HUES64 (cell line): ENCODE data around the gene B3GALNT2.

Experiments
- H3K27ac ChIP-seq: 2 replicates; pipeline ENCODE4 v1.7.0; 2013; ENCODE audit warnings: low read depth, low read length, inconsistent platforms
- H3K27me3 ChIP-seq: 2 replicates; pipeline ENCODE4 v1.6.1; 2013; ENCODE audit warnings: mild to moderate bottlenecking, low read length; ENCODE audit not compliant: insufficient read depth
- H3K36me3 ChIP-seq: 2 replicates; pipeline ENCODE4 v1.6.1; 2013; ENCODE audit warnings: mild to moderate bottlenecking, low read length; ENCODE audit not compliant: insufficient read depth
- H3K4me1 ChIP-seq: 2 replicates; pipeline ENCODE4 v1.6.1; 2013; ENCODE audit warnings: mild to moderate bottlenecking, low read length, moderate library complexity; ENCODE audit not compliant: insufficient read depth
- H3K4me3 ChIP-seq: 2 replicates; pipeline ENCODE4 v1.5.1; 2013; ENCODE audit warnings: mild to moderate bottlenecking, low read length, moderate library complexity
- H3K9ac ChIP-seq: 2 replicates; pipeline ENCODE4 v1.6.1; 2013; ENCODE audit warnings: mild to moderate bottlenecking, low read depth, low read length
- H3K9me3 ChIP-seq: 2 replicates; pipeline ENCODE4 v1.6.1; 2013; ENCODE audit warnings: low read depth, low read length; ENCODE audit not compliant: insufficient read depth
- WGBS: fragments of 150-250, 120-280 bp; methylation state at CpG from one replicate; pipeline ENCODE4 v1.1.7; 2013; ENCODE audit warnings: missing lambda C conversion rate; 5-methylcytosine and 5-hydroxymethylcytosine counted together

The B3GALNT2 gene

GRCh38 chr1:235407419-235407818 lies 96.8 kb downstream of the B3GALNT2 start:
- no peaks in the 10 kb centered on the region for H3K36me3 ChIP-seq
- H3K27me3 ChIP-seq: no peaks in the 10 kb centered on the region
- H3K4me1 ChIP-seq: no peaks in the 10 kb centered on the region
- H3K9ac ChIP-seq: no peak overlapping the region
- no peaks in the 10 kb centered on the region for H3K9me3 ChIP-seq
- WGBS: 94% methylated on average over 5 of the region's 5 CpGs
- H3K27ac ChIP-seq: no peak overlapping the region
- no peak overlapping the region for H3K4me3 ChIP-seq

DNA sequence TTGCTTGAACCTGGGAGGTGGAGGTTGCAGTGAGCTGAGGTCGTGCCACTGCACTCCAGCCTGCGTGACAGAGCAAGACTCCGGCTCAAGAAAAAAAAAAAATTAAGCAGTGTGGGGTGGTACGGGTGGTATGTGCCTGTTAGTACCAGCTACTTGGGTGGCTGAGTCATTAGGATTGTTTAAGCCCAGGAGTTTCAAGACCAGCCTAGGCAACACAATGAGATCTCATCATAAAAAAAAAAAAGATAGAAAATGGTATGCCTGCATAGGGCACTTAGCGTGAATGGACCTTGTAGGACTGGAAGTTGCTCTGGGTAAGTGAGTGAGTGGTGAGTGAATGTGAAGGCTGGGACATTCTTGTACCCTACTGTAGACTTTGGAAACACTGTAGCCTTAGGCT lies 100.1 kb downstream of the B3GALNT2 start:
- H3K4me3 ChIP-seq: no peak overlapping the region
- no peaks in the 10 kb centered on the region for H3K4me1 ChIP-seq
- H3K9me3 ChIP-seq: no peaks in the 10 kb centered on the region
- 93% methylated on average over 5 of the region's 5 CpGs for WGBS
- no peak overlapping the region for H3K9ac ChIP-seq
- no peak overlapping the region for H3K27ac ChIP-seq
- H3K27me3 ChIP-seq: no peaks in the 10 kb centered on the region
- H3K36me3 ChIP-seq: 0 out of 2 replicates have a peak, but pooled peaks cover 3% of the 10 kb centered on the region

- Histone ChIP-seq H3K27ac (no peak overlapping the region), H3K4me1 (no peaks in the 10 kb centered on the region)
- WGBS: 94% methylated on average over 1 of the region's 1 CpG
These were observed 100.7 kb downstream of the B3GALNT2 start for GRCh38 chr1:235403593-235403992.

DNA sequence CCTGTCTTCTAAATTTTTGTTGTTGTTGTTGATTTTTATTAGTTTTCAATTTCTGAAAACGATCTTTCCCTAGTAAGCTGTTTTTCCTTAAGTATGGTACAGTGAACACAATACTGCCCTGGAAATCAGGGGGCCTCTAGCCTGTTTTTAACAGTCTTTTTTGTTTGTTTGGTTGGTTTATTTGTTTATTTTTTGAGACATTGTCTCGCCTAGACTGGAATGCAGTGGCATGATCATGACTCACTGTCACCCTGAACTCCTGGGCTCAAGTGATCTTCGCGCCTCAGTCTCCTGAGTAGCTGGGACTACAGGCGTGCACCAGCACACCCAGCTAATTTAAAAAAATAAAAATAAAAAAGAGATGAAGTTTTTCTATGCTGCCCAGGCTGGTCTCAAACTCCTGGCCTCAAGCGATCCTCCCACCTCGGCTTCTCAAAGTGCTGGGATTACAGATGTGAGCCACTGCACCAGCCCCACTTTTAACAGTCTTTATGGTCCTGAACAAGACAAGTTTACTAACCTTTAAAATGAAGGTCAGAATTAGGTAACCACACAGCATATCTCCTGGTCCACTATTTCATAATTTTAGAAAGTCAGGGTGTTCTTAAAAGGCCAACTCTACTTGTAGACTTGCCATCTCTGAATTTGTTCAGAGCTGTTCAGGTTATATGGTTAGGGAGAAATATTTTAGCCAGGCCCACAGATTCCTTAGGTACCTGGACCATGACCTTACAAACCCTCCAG lies 101.6 kb downstream of the B3GALNT2 start:
- Histone ChIP-seq H3K9ac (no peak overlapping the region), H3K4me1 (no peaks in the 10 kb centered on the region), H3K27ac (no peak overlapping the region), H3K4me3 (no peak overlapping the region), H3K27me3 (no peaks in the 10 kb centered on the region), H3K36me3 (0 out of 2 replicates have a peak, but pooled peaks cover 3% of the 10 kb centered on the region), H3K9me3 (no peaks in the 10 kb centered on the region)
- WGBS: 92% methylated on average over 6 of the region's 7 CpGs

More at GRCh38 chr1:235403593-235403992, 100.7 kb downstream of the B3GALNT2 start:
- Histone ChIP-seq H3K9ac (no peak overlapping the region), H3K4me3 (no peak overlapping the region), H3K36me3 (0 out of 2 replicates have a peak, but pooled peaks cover 3% of the 10 kb centered on the region), H3K27me3 (no peaks in the 10 kb centered on the region), H3K9me3 (no peaks in the 10 kb centered on the region)

GRCh38 chr1:235401251-235401650 lies 103.0 kb downstream of the B3GALNT2 start:
- H3K36me3 ChIP-seq: 0 out of 2 replicates have a peak, but pooled peaks cover 3% of the 10 kb centered on the region
- H3K9me3 ChIP-seq: no peaks in the 10 kb centered on the region
- H3K27ac ChIP-seq: no peak overlapping the region
- no peak overlapping the region for H3K4me3 ChIP-seq
- no peak overlapping the region for H3K9ac ChIP-seq
- WGBS: 95% methylated on average over 4 of the region's 4 CpGs
- H3K27me3 ChIP-seq: no peaks in the 10 kb centered on the region
- no peaks in the 10 kb centered on the region for H3K4me1 ChIP-seq
